Measurements from ENCODE around the gene ERGIC3.

GRCh38 chr20:35600176-35600992 lies 58.5 kb downstream of the ERGIC3 start:
- TF ChIP-seq CTCF (IDR thresholded peaks at IDR 0.05) = no peak
- no peak for TF ChIP-seq POLR2AphosphoS5 (IDR thresholded peaks at IDR 0.05; ENCODE audit: low read depth, low read length)
- TF ChIP-seq REST (IDR thresholded peaks at IDR 0.05; ENCODE audit: insufficient read depth in 1 of 2, low read depth in 2 of 2, low read length in 1 of 2) = no peak
- TF ChIP-seq SIN3A (IDR thresholded peaks at IDR 0.05; ENCODE audit: borderline replicate concordance, insufficient read depth, low read depth, low read length) = no peak
- TF ChIP-seq TCF7L2 (IDR thresholded peaks at IDR 0.05; ENCODE audit: low read depth, low read length) = no peak

Measured in Panc1 (cell line).